ENCODE measurements around the gene PCSK4. TPM values are rescaled to one million over a fixed set of nuclear protein-coding genes. Genes with fewer than 3 reads are reported as not detected.

Gene PCSK4
- 5.8 and 6.6 TPM in 2 replicates for polyA plus RNA-seq (2012; rRNA removed)
- polyA plus RNA-seq (2012; cell fraction: cytosol; rRNA removed), result 1.1 and 1.5 TPM in 2 replicates
- polyA plus RNA-seq (2012; cell fraction: nucleus; rRNA removed), result 69.2 and 138 TPM in 2 replicates

DNA sequence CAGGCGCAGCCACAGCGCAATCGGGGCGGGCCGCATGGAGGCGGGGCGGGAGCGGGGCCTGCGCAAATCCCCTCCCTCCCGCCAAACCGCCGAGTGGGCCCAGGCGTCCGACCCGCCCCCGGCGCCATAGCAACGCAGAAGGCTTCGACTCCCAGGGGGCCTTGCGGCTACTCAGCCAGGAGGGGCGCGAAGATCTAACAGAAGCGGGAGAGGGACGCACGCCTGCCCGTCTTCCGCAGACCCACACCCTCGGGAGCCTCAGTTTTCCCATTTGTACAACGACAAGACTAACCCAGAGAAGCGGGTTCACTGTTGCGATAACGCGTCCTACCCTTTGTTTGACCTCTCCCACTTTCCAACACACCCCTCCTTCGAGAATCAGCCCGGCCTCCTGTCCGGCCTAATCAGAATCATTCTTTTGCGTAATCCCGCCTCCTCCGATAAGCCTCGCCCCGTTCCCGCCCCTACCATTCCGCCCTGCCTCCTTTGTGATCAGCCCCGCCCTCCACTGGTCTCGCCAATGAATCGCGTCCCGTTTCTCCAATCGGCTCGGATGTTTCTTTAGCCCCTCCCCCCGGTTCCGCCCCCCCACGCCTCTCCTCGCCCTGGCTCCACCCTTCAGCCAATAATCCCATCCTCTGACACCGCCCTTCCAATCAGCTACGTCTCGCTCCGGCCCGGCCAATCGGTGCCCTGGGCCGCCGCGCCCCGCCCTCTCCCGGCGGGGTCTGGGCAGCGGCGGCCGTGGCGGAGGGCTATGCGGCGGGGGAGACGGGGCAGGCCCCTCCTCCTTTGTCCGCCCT is at the start of gene PCSK4:
PCSK4 (minus strand) TSS at position 40 of the 803 bp plus-strand sequence; CDS start at position 36, 4 bp downstream.
- WGBS (ENCODE audit: low lambda C conversion rate), result 1% methylated on average over 44 of the region's 74 CpGs
- H3K4me1 ChIP-seq (ENCODE audit: control insufficient read depth in 1 of 2, insufficient read depth in 2 of 2, low read depth in 1 of 2, low read length in 1 of 2), result peaks cover 5 to 18% of the 10 kb centered on the region in 2 experiments; a peak in 2 of 4 replicates
- peak within 1 kb of the TSS; percentile 93 for H3K4me2 ChIP-seq
- H3K4me3 ChIP-seq (ENCODE audit: low read depth in 2 of 2, low read length in 1 of 2), result peak within 1 kb of the TSS; percentile 66 to 69
- ChIA-PET CTCF (interaction anchor here (0.5 to 3.7 kb wide), 7 partner anchors 13 to 248 kb away, joined by 3 to 23 read pairs (median 3); partner anchors contain the start of gene PLK5), POLR2A (interaction anchor here (0.6 to 1.4 kb wide), 3 partner anchors 11 to 34 kb away, joined by 3 to 5 read pairs (median 4); no protein-coding TSS in a partner anchor)
- no peaks in the 10 kb centered on the region for H3K9me3 ChIP-seq
- peak within 1 kb of the TSS; percentile 61 to 91; a peak in 3 of 4 replicates for H3K27ac ChIP-seq (ENCODE audit: low read depth in 2 of 2, low read length in 1 of 2)
- no peaks in the 10 kb centered on the region for H3K79me2 ChIP-seq (ENCODE audit: insufficient read depth)
- no peaks in the 10 kb centered on the region for H3K36me3 ChIP-seq (replicated peaks in 1 of 2; ENCODE audit: control insufficient read depth in 1 of 2, insufficient read depth in 2 of 2, low read length in 1 of 2)
- no peaks in the 10 kb centered on the region for H4K20me1 ChIP-seq (ENCODE audit: insufficient read depth)
- H2AFZ ChIP-seq (ENCODE audit: low read depth), result peak within 1 kb of the TSS; percentile 99
- DNase-seq, result peak; percentile 97
- H3F3A ChIP-seq (replicated peaks; ENCODE audit: insufficient read depth), result no peaks in the 10 kb centered on the region
- H3K9me2 ChIP-seq, result no peaks in the 10 kb centered on the region
- peak within 1 kb of the TSS; percentile 70 for H3K9ac ChIP-seq
- H3K27me3 ChIP-seq (ENCODE audit: insufficient read depth), result no peaks in the 10 kb centered on the region
- TF ChIP-seq, protein P1, sequence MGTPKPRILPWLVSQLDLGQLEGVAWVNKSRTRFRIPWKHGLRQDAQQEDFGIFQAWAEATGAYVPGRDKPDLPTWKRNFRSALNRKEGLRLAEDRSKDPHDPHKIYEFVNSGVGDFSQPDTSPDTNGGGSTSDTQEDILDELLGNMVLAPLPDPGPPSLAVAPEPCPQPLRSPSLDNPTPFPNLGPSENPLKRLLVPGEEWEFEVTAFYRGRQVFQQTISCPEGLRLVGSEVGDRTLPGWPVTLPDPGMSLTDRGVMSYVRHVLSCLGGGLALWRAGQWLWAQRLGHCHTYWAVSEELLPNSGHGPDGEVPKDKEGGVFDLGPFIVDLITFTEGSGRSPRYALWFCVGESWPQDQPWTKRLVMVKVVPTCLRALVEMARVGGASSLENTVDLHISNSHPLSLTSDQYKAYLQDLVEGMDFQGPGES (IDR thresholded peaks at IDR 0.05; ENCODE audit: low read depth, low read length), result peak; percentile 64; the same call in 1 of the 2 replicates
- TF ChIP-seq, protein P2, sequence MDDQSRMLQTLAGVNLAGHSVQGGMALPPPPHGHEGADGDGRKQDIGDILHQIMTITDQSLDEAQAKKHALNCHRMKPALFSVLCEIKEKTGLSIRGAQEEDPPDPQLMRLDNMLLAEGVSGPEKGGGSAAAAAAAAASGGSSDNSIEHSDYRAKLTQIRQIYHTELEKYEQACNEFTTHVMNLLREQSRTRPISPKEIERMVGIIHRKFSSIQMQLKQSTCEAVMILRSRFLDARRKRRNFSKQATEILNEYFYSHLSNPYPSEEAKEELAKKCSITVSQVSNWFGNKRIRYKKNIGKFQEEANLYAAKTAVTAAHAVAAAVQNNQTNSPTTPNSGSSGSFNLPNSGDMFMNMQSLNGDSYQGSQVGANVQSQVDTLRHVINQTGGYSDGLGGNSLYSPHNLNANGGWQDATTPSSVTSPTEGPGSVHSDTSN (IDR thresholded peaks at IDR 0.05), result peak; percentile 94
- TF ChIP-seq TAF1 (IDR thresholded peaks at IDR 0.05; ENCODE audit: borderline replicate concordance, low read depth, low read length), result no peak
- TF ChIP-seq, protein P3, sequence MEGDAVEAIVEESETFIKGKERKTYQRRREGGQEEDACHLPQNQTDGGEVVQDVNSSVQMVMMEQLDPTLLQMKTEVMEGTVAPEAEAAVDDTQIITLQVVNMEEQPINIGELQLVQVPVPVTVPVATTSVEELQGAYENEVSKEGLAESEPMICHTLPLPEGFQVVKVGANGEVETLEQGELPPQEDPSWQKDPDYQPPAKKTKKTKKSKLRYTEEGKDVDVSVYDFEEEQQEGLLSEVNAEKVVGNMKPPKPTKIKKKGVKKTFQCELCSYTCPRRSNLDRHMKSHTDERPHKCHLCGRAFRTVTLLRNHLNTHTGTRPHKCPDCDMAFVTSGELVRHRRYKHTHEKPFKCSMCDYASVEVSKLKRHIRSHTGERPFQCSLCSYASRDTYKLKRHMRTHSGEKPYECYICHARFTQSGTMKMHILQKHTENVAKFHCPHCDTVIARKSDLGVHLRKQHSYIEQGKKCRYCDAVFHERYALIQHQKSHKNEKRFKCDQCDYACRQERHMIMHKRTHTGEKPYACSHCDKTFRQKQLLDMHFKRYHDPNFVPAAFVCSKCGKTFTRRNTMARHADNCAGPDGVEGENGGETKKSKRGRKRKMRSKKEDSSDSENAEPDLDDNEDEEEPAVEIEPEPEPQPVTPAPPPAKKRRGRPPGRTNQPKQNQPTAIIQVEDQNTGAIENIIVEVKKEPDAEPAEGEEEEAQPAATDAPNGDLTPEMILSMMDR (IDR thresholded peaks at IDR 0.05), result no peak
- no peak for TF ChIP-seq SMC3 (IDR thresholded peaks at IDR 0.05; ENCODE audit: low read depth, low read length)
- TF ChIP-seq, protein P4, sequence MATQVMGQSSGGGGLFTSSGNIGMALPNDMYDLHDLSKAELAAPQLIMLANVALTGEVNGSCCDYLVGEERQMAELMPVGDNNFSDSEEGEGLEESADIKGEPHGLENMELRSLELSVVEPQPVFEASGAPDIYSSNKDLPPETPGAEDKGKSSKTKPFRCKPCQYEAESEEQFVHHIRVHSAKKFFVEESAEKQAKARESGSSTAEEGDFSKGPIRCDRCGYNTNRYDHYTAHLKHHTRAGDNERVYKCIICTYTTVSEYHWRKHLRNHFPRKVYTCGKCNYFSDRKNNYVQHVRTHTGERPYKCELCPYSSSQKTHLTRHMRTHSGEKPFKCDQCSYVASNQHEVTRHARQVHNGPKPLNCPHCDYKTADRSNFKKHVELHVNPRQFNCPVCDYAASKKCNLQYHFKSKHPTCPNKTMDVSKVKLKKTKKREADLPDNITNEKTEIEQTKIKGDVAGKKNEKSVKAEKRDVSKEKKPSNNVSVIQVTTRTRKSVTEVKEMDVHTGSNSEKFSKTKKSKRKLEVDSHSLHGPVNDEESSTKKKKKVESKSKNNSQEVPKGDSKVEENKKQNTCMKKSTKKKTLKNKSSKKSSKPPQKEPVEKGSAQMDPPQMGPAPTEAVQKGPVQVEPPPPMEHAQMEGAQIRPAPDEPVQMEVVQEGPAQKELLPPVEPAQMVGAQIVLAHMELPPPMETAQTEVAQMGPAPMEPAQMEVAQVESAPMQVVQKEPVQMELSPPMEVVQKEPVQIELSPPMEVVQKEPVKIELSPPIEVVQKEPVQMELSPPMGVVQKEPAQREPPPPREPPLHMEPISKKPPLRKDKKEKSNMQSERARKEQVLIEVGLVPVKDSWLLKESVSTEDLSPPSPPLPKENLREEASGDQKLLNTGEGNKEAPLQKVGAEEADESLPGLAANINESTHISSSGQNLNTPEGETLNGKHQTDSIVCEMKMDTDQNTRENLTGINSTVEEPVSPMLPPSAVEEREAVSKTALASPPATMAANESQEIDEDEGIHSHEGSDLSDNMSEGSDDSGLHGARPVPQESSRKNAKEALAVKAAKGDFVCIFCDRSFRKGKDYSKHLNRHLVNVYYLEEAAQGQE (IDR thresholded peaks at IDR 0.05; ENCODE audit: low read depth, low read length), result no peak
- TF ChIP-seq TCF12 (IDR thresholded peaks at IDR 0.05), result no peak
- TF ChIP-seq, protein P5, sequence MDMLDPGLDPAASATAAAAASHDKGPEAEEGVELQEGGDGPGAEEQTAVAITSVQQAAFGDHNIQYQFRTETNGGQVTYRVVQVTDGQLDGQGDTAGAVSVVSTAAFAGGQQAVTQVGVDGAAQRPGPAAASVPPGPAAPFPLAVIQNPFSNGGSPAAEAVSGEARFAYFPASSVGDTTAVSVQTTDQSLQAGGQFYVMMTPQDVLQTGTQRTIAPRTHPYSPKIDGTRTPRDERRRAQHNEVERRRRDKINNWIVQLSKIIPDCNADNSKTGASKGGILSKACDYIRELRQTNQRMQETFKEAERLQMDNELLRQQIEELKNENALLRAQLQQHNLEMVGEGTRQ (IDR thresholded peaks at IDR 0.05; ENCODE audit: borderline replicate concordance, low read depth, low read length), result no peak
- TF ChIP-seq, protein P6, sequence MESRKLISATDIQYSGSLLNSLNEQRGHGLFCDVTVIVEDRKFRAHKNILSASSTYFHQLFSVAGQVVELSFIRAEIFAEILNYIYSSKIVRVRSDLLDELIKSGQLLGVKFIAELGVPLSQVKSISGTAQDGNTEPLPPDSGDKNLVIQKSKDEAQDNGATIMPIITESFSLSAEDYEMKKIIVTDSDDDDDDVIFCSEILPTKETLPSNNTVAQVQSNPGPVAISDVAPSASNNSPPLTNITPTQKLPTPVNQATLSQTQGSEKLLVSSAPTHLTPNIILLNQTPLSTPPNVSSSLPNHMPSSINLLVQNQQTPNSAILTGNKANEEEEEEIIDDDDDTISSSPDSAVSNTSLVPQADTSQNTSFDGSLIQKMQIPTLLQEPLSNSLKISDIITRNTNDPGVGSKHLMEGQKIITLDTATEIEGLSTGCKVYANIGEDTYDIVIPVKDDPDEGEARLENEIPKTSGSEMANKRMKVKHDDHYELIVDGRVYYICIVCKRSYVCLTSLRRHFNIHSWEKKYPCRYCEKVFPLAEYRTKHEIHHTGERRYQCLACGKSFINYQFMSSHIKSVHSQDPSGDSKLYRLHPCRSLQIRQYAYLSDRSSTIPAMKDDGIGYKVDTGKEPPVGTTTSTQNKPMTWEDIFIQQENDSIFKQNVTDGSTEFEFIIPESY (IDR thresholded peaks at IDR 0.05; ENCODE audit: borderline replicate concordance, low read depth), result no peak
- TF ChIP-seq GATA2 (CRISPR knock-in tag; IDR thresholded peaks at IDR 0.05), result no peak
- peak; percentile 83 for TF ChIP-seq MXI1 (IDR thresholded peaks at IDR 0.05; ENCODE audit: low read depth, low read length)
- no peak for TF ChIP-seq FOXM1 (IDR thresholded peaks at IDR 0.05; ENCODE audit: low read depth)
- TF ChIP-seq, protein P7, sequence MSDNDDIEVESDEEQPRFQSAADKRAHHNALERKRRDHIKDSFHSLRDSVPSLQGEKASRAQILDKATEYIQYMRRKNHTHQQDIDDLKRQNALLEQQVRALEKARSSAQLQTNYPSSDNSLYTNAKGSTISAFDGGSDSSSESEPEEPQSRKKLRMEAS (IDR thresholded peaks at IDR 0.05; ENCODE audit: low read depth), result peak; percentile 65; the same call in 1 of the 2 replicates
- TF ChIP-seq POLR2AphosphoS5 (IDR thresholded peaks at IDR 0.05; ENCODE audit: low read depth, low read length), result no peak
- TF ChIP-seq RXRA (IDR thresholded peaks at IDR 0.05; ENCODE audit: borderline replicate concordance, low read depth), result no peak
- no peak for TF ChIP-seq YY1 (IDR thresholded peaks at IDR 0.05; ENCODE audit: low read depth)
- TF ChIP-seq CHD2 (IDR thresholded peaks at IDR 0.05; ENCODE audit: low read length, partially characterized antibody), result peak; percentile 6
- TF ChIP-seq, protein P8, sequence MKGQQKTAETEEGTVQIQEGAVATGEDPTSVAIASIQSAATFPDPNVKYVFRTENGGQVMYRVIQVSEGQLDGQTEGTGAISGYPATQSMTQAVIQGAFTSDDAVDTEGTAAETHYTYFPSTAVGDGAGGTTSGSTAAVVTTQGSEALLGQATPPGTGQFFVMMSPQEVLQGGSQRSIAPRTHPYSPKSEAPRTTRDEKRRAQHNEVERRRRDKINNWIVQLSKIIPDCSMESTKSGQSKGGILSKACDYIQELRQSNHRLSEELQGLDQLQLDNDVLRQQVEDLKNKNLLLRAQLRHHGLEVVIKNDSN (IDR thresholded peaks at IDR 0.05; ENCODE audit: borderline replicate concordance, low read depth), result no peak

Data from SK-N-SH (cell line).